Fibroblast of the conjunctiva (primary cell): ENCODE measurements around the gene RFT1.
A peak's percentile ranks its signal among the peaks of the same experiment; 100 is the strongest.

Experiments used
- DNase-seq: peaks from one replicate; pipeline ENCODE4 v3.0.0-alpha.2; 2010; ENCODE audit warnings: low read depth

Gene RFT1

GRCh38 chr3:53150247-53151085 lies 20.2 kb upstream of the RFT1 start:
- peak; percentile 13 for DNase-seq

- DNase-seq, result no peak
These were observed 19.5 kb upstream of the RFT1 start for GRCh38 chr3:53149699-53150098.

GRCh38 chr3:53149006-53149690 lies 18.9 kb upstream of the RFT1 start:
- DNase-seq, result no peak

GRCh38 chr3:53147903-53148400 lies 17.7 kb upstream of the RFT1 start:
- DNase-seq, result no peak

GRCh38 chr3:53147151-53147902 lies 17.1 kb upstream of the RFT1 start:
- DNase-seq, result no peak

GRCh38 chr3:53146319-53146891 lies 16.2 kb upstream of the RFT1 start:
- no peak for DNase-seq

GRCh38 chr3:53145713-53146080 lies 15.5 kb upstream of the RFT1 start:
- no peak for DNase-seq

GRCh38 chr3:53144862-53145712 lies 14.9 kb upstream of the RFT1 start:
- DNase-seq, result no peak

- no peak for DNase-seq
These were observed 14.2 kb upstream of the RFT1 start for GRCh38 chr3:53144446-53144845.

- DNase-seq, result no peak
These were observed 12.8 kb upstream of the RFT1 start for GRCh38 chr3:53142986-53143385.

- peak; percentile 27 for DNase-seq
These were observed 10.9 kb upstream of the RFT1 start for GRCh38 chr3:53140847-53141845.

GRCh38 chr3:53139906-53140846 lies 9.9 kb upstream of the RFT1 start:
- no peak for DNase-seq

- no peak for DNase-seq
These were observed 7.7 kb upstream of the RFT1 start for GRCh38 chr3:53137835-53138446.

GRCh38 chr3:53137221-53137620 lies 7.0 kb upstream of the RFT1 start:
- no peak for DNase-seq

- DNase-seq, result peak; percentile 52
These were observed 4.5 kb upstream of the RFT1 start for GRCh38 chr3:53134631-53135232.

- no peak for DNase-seq
These were observed 2.1 kb upstream of the RFT1 start for GRCh38 chr3:53132347-53132746.

GRCh38 chr3:53131096-53131495 lies 861 bp upstream of the RFT1 start:
- DNase-seq, result no peak

- DNase-seq, result no peak
These were observed 891 bp downstream of the RFT1 start for GRCh38 chr3:53129344-53129743.
